NOMO-1 (cell line): ENCODE results near the gene TNK2.

Source experiments
- DNase-seq, 2 experiments: peaks; one replicate each; lab custom pipeline; 2025; ENCODE audit not compliant: unreplicated experiment in 2 of 2; lab: John Stamatoyannopoulos, UW

The TNK2 gene

GRCh38 chr3:195854628-195855294 lies 53.6 kb downstream of the TNK2 start:
- DNase-seq = no peak

- no peak for DNase-seq
Measured at GRCh38 chr3:195853996-195854395, 54.4 kb downstream of the TNK2 start.

GRCh38 chr3:195853036-195853435 lies 55.3 kb downstream of the TNK2 start:
- no peak for DNase-seq

- peak; percentile 80 to 96 for DNase-seq
Measured at GRCh38 chr3:195850857-195851543, 57.4 kb downstream of the TNK2 start.

GRCh38 chr3:195849322-195850074 lies 58.9 kb downstream of the TNK2 start:
- no peak for DNase-seq

- no peak for DNase-seq
Measured at GRCh38 chr3:195847055-195847950, 61.0 kb downstream of the TNK2 start.

- no peak for DNase-seq
Measured at GRCh38 chr3:195845483-195845882, 62.9 kb downstream of the TNK2 start.

GRCh38 chr3:195844671-195845218 lies 63.6 kb downstream of the TNK2 start:
- DNase-seq = no peak

- no peak for DNase-seq
Measured at GRCh38 chr3:195839260-195840010, 68.9 kb downstream of the TNK2 start.

- no peak for DNase-seq
Measured at GRCh38 chr3:195838714-195839113, 69.6 kb downstream of the TNK2 start.

- no peak for DNase-seq
Measured at GRCh38 chr3:195836476-195837135, 71.7 kb downstream of the TNK2 start.

GRCh38 chr3:195835791-195836190 lies 72.6 kb downstream of the TNK2 start:
- no peak for DNase-seq

GRCh38 chr3:195834675-195835583 lies 73.4 kb downstream of the TNK2 start:
- DNase-seq = no peak

GRCh38 chr3:195829897-195830254 lies 78.5 kb downstream of the TNK2 start:
- no peak for DNase-seq

- DNase-seq = no peak
Measured at GRCh38 chr3:195828762-195829161, 79.6 kb downstream of the TNK2 start.

GRCh38 chr3:195825857-195826804 lies 82.2 kb downstream of the TNK2 start:
- DNase-seq = no peak

- no peak for DNase-seq
Measured at GRCh38 chr3:195825191-195825588, 83.2 kb downstream of the TNK2 start.
